ENCODE measurements around the gene TACSTD2. TPM values are rescaled to one million over a fixed set of nuclear protein-coding genes. Genes with fewer than 3 reads are reported as not detected.
A peak's percentile ranks its signal among the peaks of the same experiment; 100 is the strongest.
"Not testable (repeated sequence)": the region's sequence is repeated elsewhere in the genome, so short reads cannot be mapped to it uniquely, and the experiment has no call there.

The TACSTD2 gene
- total RNA-seq, 2 experiments from 2014 or later, result not detected

DNA sequence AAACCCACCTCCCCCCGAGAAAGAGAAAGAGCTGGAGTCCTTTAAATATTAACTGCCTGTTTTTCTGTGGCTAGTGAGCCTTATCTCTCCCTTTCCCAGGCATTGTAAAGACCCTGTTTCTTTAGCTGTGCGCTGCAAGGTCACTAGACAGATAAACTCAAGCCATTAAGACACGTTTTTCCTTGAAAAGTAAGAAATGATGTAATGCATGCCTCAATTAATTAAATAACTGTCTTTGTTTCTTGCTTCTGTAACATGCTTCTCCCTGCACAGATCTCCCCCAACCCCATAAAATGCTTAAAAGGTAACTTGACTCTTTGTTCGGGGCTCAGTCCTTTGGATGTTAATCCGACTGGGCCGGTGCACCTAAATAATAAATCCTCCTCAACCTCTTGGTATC is 27.8 kb downstream of the TACSTD2 start:
- H3K27me3 Mint-ChIP-seq, H3K4me3 Mint-ChIP-seq, H3K9me3 Mint-ChIP-seq, POLR2A ChIA-PET, H3K36me3 Mint-ChIP-seq, DNase-seq, H3K27ac Mint-ChIP-seq: not testable (repeated sequence)
- CTCF ChIA-PET, result interaction anchor here (5.8 kb wide), 1 partner anchor 32 kb away, joined by 95 read pairs; no protein-coding TSS in a partner anchor
- intact Hi-C loops (cut with micrococcal nuclease), result loop anchor here (10.0 kb wide), 2 partner anchors 236 to 1266 kb away; partner anchors contain the start of genes HOOK1 and JUN
- H3K4me1 Mint-ChIP-seq (ENCODE audit: low read depth), result peaks cover 14% of the 10 kb centered on the region

DNA sequence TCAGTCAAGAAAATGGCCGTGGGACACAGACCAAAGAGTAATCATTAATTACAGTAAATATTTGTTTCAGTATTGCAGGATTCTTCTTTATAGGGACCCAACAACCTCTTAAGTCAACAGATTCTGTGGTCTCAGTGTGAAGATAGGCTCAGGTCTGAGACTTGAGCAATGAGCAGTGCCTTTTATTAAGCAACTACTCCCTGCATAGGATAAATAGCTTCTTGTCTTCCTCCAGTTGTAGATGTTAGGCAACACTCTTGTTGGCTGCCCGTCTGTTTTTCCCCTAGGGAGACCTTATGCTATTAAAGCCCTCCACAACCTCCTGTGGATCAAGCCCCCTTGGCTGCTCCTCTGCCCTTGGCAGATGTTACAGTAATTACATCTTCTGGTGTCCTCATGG is 28.7 kb downstream of the TACSTD2 start:
- peaks cover 15% of the 10 kb centered on the region for H3K4me1 Mint-ChIP-seq (ENCODE audit: low read depth)
- H3K27ac Mint-ChIP-seq, result no peak overlapping the region
- ChIA-PET CTCF (interaction anchor here (1.0 to 5.8 kb wide), 2 partner anchors 31 to 105 kb away, joined by 4 to 95 read pairs; no protein-coding TSS in a partner anchor), POLR2A (no interaction called here)
- H3K9me3 Mint-ChIP-seq, result no peaks in the 10 kb centered on the region
- intact Hi-C loops (cut with micrococcal nuclease), result loop anchor here (10.0 kb wide), 2 partner anchors 236 to 1266 kb away; partner anchors contain the start of genes HOOK1 and JUN
- no peak for DNase-seq
- H3K27me3 Mint-ChIP-seq, result peaks cover 3% of the 10 kb centered on the region
- no peaks in the 10 kb centered on the region for H3K36me3 Mint-ChIP-seq
- no peak overlapping the region for H3K4me3 Mint-ChIP-seq

DNA sequence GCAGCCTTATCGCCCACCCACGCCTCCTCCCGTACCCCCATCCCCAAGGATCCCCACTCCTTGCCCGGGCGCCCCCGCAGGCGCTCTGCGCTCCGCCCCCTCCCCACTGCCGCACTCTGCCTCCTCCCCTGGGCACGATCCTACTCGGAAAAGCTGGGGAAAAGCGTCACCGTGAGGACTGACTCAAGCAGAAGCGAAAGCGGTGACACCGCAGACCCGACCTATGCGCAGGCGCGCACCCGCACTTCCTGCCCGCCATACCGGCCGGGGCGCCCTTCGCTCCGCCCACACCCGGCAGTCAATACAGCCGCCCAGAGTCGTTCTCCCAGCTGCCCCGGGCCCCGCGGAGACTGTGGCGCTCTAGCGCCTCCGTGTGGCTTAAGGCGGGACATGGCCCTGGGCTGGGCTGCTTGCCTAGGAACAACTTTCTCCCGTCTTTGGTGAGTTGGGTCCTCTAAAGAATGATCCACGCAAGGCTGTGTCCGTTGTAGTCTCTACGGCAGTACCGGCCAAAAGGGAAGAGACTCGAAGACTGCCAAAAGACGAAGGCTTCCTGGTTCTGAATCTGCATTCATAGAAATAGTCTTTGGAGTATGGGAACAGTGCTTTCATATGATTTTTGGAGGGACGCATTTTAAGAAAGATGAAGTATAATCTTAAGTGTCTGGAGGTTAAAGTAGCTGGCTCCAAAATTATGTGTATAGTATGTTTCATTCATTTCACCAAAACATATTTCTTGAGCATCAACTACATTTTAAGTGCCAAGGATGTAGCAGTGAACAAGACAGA is 30.3 kb downstream of the TACSTD2 start, which contains the start of gene OMA1:
Gene OMA1 (minus strand): TSS at position 207 of the 789 bp plus-strand sequence. CDS start 7,432 bp downstream, outside the sequence.
- H3K27ac Mint-ChIP-seq, result peak within 1 kb of the TSS; percentile 95
- peak; percentile 98 for DNase-seq
- no peaks in the 10 kb centered on the region for H3K9me3 Mint-ChIP-seq
- H3K36me3 Mint-ChIP-seq, result no peaks in the 10 kb centered on the region
- intact Hi-C loops (cut with micrococcal nuclease), result loop anchor here (1.0 to 10.0 kb wide), 8 partner anchors 22 to 1714 kb away; partner anchors contain the start of genes HOOK1, JUN and MYSM1
- ChIA-PET CTCF (interaction anchor here (0.6 to 5.8 kb wide), 16 partner anchors 9 to 106 kb away, joined by 3 to 95 read pairs (median 4); no protein-coding TSS in a partner anchor), POLR2A (interaction anchor here (0.6 to 1.7 kb wide), 3 partner anchors 22 to 237 kb away, joined by 3 to 4 read pairs (median 4); partner anchors contain the start of gene JUN)
- peak within 1 kb of the TSS; percentile 90 for H3K4me3 Mint-ChIP-seq
- H3K27me3 Mint-ChIP-seq, result no peaks in the 10 kb centered on the region
- peaks cover 18% of the 10 kb centered on the region for H3K4me1 Mint-ChIP-seq (ENCODE audit: low read depth)

DNA sequence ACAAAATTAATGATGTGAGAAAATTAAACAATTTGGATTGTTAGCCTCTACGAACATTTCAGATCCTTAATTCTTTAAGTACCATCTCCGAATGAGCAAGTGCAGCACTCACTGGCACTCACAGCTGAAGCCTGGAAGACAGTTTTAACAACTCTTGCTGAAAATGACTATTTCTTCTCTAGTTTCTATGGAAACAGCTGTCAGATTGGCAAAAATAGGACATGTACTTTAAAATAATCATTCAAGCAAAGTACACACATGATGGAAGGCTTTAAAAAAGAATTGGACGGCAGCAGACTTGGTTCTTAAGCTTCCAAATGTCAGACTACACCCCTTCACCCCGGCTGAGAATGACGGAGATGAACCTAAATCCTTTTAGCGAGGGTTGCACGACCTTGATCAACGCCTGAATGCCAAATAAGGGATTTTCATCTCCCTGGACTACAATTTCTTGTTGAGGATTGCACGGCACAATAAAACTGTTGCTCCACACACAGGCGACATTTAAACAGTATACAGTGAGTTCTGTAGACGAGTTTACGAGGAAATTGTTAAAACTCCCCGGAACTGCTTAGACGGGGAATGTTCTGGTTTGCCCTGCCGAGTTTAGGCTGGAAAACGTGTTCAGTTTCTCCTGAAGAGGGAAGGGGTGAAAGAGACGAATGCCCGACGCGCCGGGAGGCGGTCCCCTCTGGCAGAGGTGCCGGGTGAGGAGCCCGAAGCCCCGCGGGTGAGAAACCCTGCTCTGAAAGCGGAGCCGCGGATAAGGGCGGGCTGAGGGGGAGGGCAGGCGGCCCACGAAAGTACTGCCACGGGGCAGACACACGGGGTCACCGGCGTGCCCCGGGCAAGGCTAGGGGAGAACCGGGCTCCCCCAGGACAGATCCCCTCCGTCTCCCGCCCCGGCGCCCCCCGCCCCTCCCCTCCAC is 31.2 kb downstream of the TACSTD2 start:
- ChIA-PET POLR2A (interaction anchor here (0.7 to 1.7 kb wide), 2 partner anchors 31 to 238 kb away, joined by 3 to 4 read pairs; partner anchors contain the start of gene JUN), CTCF (interaction anchor here (0.6 to 5.8 kb wide), 15 partner anchors 8 to 107 kb away, joined by 3 to 95 read pairs (median 5); no protein-coding TSS in a partner anchor)
- Mint-ChIP-seq H3K9me3 (no peaks in the 10 kb centered on the region), H3K4me1 (ENCODE audit: low read depth) (peaks cover 18% of the 10 kb centered on the region), H3K27ac (peak overlapping the region; percentile 95), H3K27me3 (no peaks in the 10 kb centered on the region), H3K36me3 (no peaks in the 10 kb centered on the region), H3K4me3 (peak overlapping the region; percentile 90)
- peak; percentile 86 for DNase-seq
- intact Hi-C loops (cut with micrococcal nuclease), result loop anchor here (1.0 to 10.0 kb wide), 8 partner anchors 22 to 1713 kb away; partner anchors contain the start of genes HOOK1, JUN and MYSM1

DNA sequence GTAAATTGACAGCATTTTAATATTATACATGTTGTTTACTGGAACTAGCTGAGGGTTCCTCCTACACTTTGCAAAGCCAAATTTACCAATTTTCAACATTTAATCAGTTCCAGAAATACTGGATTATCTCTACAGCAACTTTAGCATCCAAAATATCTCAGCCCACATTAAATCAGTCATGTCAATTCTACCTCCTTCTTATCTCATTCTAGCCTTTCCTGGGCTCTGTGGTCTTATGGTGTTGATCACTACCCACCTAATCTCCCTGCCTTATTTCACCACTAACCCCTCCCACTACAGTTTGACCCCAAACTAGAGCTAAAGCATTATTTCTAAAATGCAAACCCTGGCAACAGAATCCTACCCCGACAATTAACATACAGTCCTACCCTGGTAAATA is 33.8 kb downstream of the TACSTD2 start:
- POLR2A ChIA-PET, result no interaction called here
- Mint-ChIP-seq H3K4me3 (no peak overlapping the region), H3K27me3 (no peaks in the 10 kb centered on the region), H3K36me3 (no peaks in the 10 kb centered on the region), H3K9me3 (no peaks in the 10 kb centered on the region), H3K4me1 (ENCODE audit: low read depth) (peaks cover 18% of the 10 kb centered on the region), H3K27ac (no peak overlapping the region)
- CTCF ChIA-PET, result interaction anchor here (1.2 to 2.2 kb wide), 2 partner anchors 16 to 27 kb away, joined by 5 to 16 read pairs; no protein-coding TSS in a partner anchor
- intact Hi-C loops (cut with micrococcal nuclease), result loop anchor here (10.0 kb wide), 2 partner anchors 242 to 1272 kb away; partner anchors contain the start of genes HOOK1 and JUN
- DNase-seq, result no peak

DNA sequence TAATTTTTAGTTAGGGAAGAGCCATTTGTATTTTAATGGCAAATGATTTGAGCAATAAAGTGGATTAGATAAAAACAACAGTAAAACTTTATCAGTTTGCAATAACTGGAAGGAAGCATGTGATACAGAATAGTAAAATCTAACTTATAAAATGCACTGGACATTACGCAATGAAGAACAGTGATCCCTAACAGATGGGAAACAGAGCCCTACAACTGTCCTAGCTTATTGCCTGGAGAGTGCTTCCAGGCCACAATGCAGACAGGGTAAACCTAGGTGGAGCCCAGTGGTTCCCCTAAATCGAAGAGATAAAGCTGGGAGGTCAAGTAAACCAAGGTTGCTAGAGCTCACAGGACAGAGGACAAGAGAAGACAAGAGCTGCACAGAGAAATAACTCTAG is 37.5 kb downstream of the TACSTD2 start:
- CTCF ChIA-PET, result interaction anchor here (1.0 to 1.7 kb wide), 6 partner anchors 15 to 113 kb away, joined by 3 to 7 read pairs (median 4); no protein-coding TSS in a partner anchor
- Mint-ChIP-seq H3K27me3 (no peaks in the 10 kb centered on the region), H3K36me3 (peaks cover 2% of the 10 kb centered on the region), H3K4me1 (ENCODE audit: low read depth) (peaks cover 4% of the 10 kb centered on the region), H3K4me3 (no peak overlapping the region), H3K27ac (no peak overlapping the region), H3K9me3 (no peaks in the 10 kb centered on the region)
- POLR2A ChIA-PET, result no interaction called here
- no peak for DNase-seq
- intact Hi-C loops (cut with micrococcal nuclease), result no loop called here

DNA sequence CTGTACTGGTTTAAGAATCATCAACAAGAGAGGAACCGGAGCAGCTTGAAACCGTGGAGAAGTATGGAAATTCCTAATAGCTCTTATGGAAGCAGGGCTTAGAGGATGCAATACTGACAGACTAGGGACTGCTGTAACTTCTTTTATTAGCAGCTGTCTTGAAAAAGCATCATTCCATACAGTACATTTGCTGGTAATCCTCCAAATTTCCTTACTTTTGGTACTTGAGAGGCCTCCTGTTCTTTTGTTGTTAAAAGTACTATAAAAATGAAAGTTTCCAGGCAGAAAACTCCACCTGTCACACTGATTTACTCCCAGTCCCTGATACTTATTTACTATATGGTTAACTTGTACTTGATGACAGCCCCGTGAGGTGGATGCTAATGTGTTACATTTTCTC is 38.2 kb downstream of the TACSTD2 start:
- Mint-ChIP-seq H3K9me3 (no peaks in the 10 kb centered on the region), H3K4me3 (no peak overlapping the region), H3K27me3 (no peaks in the 10 kb centered on the region), H3K36me3 (peaks cover 2% of the 10 kb centered on the region), H3K27ac (no peak overlapping the region), H3K4me1 (ENCODE audit: low read depth) (peaks cover 4% of the 10 kb centered on the region)
- POLR2A ChIA-PET, result no interaction called here
- CTCF ChIA-PET, result interaction anchor here (1.0 to 1.7 kb wide), 4 partner anchors 8 to 25 kb away, joined by 3 to 5 read pairs (median 4); partner anchors contain the start of gene OMA1
- DNase-seq, result no peak
- intact Hi-C loops (cut with micrococcal nuclease), result no loop called here

DNA sequence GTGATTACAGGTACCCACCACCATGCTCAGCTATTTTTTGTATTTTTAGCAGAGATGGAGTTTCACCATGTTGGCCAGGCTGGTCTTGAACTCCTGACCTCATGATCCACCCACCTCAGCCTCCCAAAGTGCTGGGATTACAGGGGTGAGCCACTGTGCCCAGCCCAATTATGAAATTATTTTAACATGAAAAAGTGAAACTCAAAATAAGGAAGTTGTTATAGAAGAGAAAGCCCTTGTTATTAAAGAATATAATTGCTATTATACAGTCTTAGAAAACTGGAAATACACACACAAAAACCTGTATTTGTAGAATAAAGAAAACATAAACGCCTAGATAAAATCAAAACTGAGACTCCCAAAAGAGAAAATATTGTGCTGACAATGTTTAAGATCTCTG is 45.2 kb downstream of the TACSTD2 start:
- POLR2A ChIA-PET; H3K9me3 Mint-ChIP-seq; H3K27ac Mint-ChIP-seq; DNase-seq; H3K4me3 Mint-ChIP-seq; H3K36me3 Mint-ChIP-seq; H3K27me3 Mint-ChIP-seq; CTCF ChIA-PET; intact Hi-C loops (cut with micrococcal nuclease): not testable (repeated sequence)
- peaks cover 10% of the 10 kb centered on the region for H3K4me1 Mint-ChIP-seq (ENCODE audit: low read depth)

DNA sequence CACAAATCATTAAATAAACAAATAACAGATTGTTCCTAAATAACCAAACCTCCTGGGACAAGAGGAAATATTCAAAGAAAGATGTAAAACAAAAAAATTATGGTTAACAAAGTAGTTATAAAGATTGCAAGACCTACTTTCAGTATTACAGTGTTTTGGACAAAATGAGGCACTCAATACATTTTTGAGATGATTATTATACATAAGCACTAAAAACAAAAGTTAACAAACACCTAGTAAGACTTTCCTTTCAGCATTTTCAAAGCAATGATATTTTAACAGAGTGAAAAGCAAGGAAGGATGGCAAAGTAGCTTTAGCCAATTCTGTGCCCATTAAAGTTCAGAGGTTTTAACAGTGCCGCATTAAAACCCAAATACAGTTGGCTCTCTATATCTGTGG is 47.8 kb downstream of the TACSTD2 start:
- ChIA-PET POLR2A (no interaction called here), CTCF (interaction anchor here (0.6 kb wide), 1 partner anchor 17 kb away, joined by 3 read pairs; the partner anchor contains the start of gene OMA1)
- H3K4me1 Mint-ChIP-seq (ENCODE audit: low read depth), result peaks cover 16% of the 10 kb centered on the region
- DNase-seq, result no peak
- no peak overlapping the region for H3K4me3 Mint-ChIP-seq
- H3K9me3 Mint-ChIP-seq, result no peaks in the 10 kb centered on the region
- no peaks in the 10 kb centered on the region for H3K27me3 Mint-ChIP-seq
- H3K27ac Mint-ChIP-seq, result no peak overlapping the region
- intact Hi-C loops (cut with micrococcal nuclease), result no loop called here
- peaks cover 5% of the 10 kb centered on the region for H3K36me3 Mint-ChIP-seq

DNA sequence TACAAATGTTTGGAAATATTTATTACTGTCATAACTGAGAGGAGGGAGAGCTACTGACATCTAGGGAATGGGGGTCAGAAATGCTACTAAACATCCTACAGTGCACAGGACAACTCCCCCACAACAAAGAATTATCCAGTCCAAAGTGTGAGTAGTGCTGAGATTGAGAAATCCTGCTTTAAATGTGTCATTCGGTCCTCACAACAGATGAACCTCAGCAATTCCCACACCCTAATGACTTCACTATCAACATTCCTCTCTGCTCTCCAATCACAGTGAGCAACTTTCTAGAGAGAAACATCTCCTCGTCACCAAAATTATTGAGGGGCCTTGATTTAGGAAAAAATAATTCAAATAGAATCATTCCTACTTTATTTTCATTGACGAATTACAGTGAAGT is 48.5 kb downstream of the TACSTD2 start:
- H3K36me3 Mint-ChIP-seq, result peaks cover 5% of the 10 kb centered on the region
- H3K4me3 Mint-ChIP-seq, result no peak overlapping the region
- H3K4me1 Mint-ChIP-seq (ENCODE audit: low read depth), result peaks cover 19% of the 10 kb centered on the region
- H3K9me3 Mint-ChIP-seq, result no peaks in the 10 kb centered on the region
- no peak for DNase-seq
- H3K27me3 Mint-ChIP-seq, result no peaks in the 10 kb centered on the region
- H3K27ac Mint-ChIP-seq, result no peak overlapping the region
- intact Hi-C loops (cut with micrococcal nuclease), result no loop called here
- ChIA-PET CTCF (interaction anchor here (1.1 to 5.3 kb wide), 2 partner anchors 13 to 124 kb away, joined by 4 to 44 read pairs; no protein-coding TSS in a partner anchor), POLR2A (no interaction called here)
